ENCODE results near the gene MRE11. TPM values are rescaled to one million over a fixed set of nuclear protein-coding genes. Genes with fewer than 3 reads are reported as not detected.

The MRE11 gene
- total RNA-seq, 1 donor from 2014 or later = 14.1 TPM

DNA sequence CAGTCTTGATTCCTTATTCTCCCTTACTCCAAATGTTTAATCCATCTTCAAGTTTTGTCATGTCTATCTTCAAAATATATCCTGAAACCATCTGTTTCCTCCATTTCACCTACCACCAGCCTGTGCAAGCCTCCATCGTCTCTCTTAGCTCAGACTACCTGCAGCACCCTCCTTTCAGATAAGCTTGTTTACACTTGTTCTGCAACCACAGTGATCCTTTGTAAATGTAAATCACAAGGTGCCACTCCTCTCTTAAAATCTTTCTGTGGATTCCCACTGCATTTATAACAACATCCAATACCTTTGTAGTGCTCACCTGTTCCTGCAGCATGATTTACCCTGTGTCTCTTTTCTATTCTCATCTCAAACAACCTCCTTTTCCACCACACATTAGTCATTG, 60.6 kb downstream of the MRE11 start:
- TF ChIP-seq EZH2 (IDR thresholded peaks at IDR 0.05; ENCODE audit: insufficient read depth, low read length) = no peak
- TF ChIP-seq, protein P1, sequence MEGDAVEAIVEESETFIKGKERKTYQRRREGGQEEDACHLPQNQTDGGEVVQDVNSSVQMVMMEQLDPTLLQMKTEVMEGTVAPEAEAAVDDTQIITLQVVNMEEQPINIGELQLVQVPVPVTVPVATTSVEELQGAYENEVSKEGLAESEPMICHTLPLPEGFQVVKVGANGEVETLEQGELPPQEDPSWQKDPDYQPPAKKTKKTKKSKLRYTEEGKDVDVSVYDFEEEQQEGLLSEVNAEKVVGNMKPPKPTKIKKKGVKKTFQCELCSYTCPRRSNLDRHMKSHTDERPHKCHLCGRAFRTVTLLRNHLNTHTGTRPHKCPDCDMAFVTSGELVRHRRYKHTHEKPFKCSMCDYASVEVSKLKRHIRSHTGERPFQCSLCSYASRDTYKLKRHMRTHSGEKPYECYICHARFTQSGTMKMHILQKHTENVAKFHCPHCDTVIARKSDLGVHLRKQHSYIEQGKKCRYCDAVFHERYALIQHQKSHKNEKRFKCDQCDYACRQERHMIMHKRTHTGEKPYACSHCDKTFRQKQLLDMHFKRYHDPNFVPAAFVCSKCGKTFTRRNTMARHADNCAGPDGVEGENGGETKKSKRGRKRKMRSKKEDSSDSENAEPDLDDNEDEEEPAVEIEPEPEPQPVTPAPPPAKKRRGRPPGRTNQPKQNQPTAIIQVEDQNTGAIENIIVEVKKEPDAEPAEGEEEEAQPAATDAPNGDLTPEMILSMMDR (IDR thresholded peaks at IDR 0.05; ENCODE audit: insufficient read depth, low read depth, low read length) = no peak
- FAIRE-seq (no peak), DNase-seq (ENCODE audit: low read depth) (no peak)
- Histone ChIP-seq H3K4me1 (ENCODE audit: insufficient read depth, low read length) (no peaks in the 10 kb centered on the region), H3K9me3 (ENCODE audit: insufficient read depth, low read depth, low read length) (no peaks in the 10 kb centered on the region), H3K79me2 (ENCODE audit: insufficient read depth, low read length) (no peaks in the 10 kb centered on the region), H3K27ac (ENCODE audit: low read depth, low read length) (no peak overlapping the region), H3K36me3 (ENCODE audit: insufficient read depth, low read length) (peaks cover 3% of the 10 kb centered on the region), H2AFZ (ENCODE audit: low read depth, low read length) (no peak overlapping the region), H3K4me2 (ENCODE audit: low read length) (no peak overlapping the region), H3K9ac (ENCODE audit: low read length) (no peak overlapping the region), H3K27me3 (ENCODE audit: insufficient read depth, low read length) (no peaks in the 10 kb centered on the region), H3K4me3 (ENCODE audit: insufficient read depth, low read depth, low read length) (no peak overlapping the region), H4K20me1 (ENCODE audit: insufficient read depth, low read length) (no peaks in the 10 kb centered on the region)
- Mint-ChIP-seq H3K4me1 (ENCODE audit: low read depth, unreplicated experiment) (no peaks in the 10 kb centered on the region), H3K9me3 (ENCODE audit: unreplicated experiment) (peaks cover 2% of the 10 kb centered on the region), H3K27ac (ENCODE audit: unreplicated experiment) (no peak overlapping the region), H3K4me3 (ENCODE audit: unreplicated experiment) (no peak overlapping the region), H3K27me3 (ENCODE audit: low read depth, unreplicated experiment) (no peaks in the 10 kb centered on the region), H3K36me3 (ENCODE audit: low read depth, unreplicated experiment) (peaks cover 12% of the 10 kb centered on the region)

GRCh38 chr11:94424662-94425061, 69.0 kb downstream of the MRE11 start:
- Mint-ChIP-seq H3K27ac (ENCODE audit: unreplicated experiment) (no peak overlapping the region), H3K9me3 (ENCODE audit: unreplicated experiment) (peaks cover 4% of the 10 kb centered on the region), H3K4me1 (ENCODE audit: low read depth, unreplicated experiment) (no peaks in the 10 kb centered on the region), H3K4me3 (ENCODE audit: unreplicated experiment) (no peak overlapping the region), H3K27me3 (ENCODE audit: low read depth, unreplicated experiment) (no peaks in the 10 kb centered on the region), H3K36me3 (ENCODE audit: low read depth, unreplicated experiment) (peaks cover 31% of the 10 kb centered on the region)
- H3K4me3 ChIP-seq (ENCODE audit: insufficient read depth, low read depth, low read length) = no peak overlapping the region
- no peaks in the 10 kb centered on the region for H3K79me2 ChIP-seq (ENCODE audit: insufficient read depth, low read length)
- no peak for TF ChIP-seq EZH2 (IDR thresholded peaks at IDR 0.05; ENCODE audit: insufficient read depth, low read length)
- TF ChIP-seq, protein P1 (IDR thresholded peaks at IDR 0.05; ENCODE audit: insufficient read depth, low read depth, low read length) = no peak
- no peak overlapping the region for H3K27ac ChIP-seq (ENCODE audit: low read depth, low read length)
- FAIRE-seq = no peak
- peak; percentile 12 for DNase-seq (ENCODE audit: low read depth)
- H3K9ac ChIP-seq (ENCODE audit: low read length) = no peak overlapping the region
- H4K20me1 ChIP-seq (ENCODE audit: insufficient read depth, low read length) = no peaks in the 10 kb centered on the region
- no peaks in the 10 kb centered on the region for H3K36me3 ChIP-seq (ENCODE audit: insufficient read depth, low read length)
- no peaks in the 10 kb centered on the region for H3K27me3 ChIP-seq (ENCODE audit: insufficient read depth, low read length)
- H3K9me3 ChIP-seq (ENCODE audit: insufficient read depth, low read depth, low read length) = no peaks in the 10 kb centered on the region
- no peaks in the 10 kb centered on the region for H3K4me1 ChIP-seq (ENCODE audit: insufficient read depth, low read length)
- H2AFZ ChIP-seq (ENCODE audit: low read depth, low read length) = no peak overlapping the region
- H3K4me2 ChIP-seq (ENCODE audit: low read length) = no peak overlapping the region

GRCh38 chr11:94424011-94424410, 69.6 kb downstream of the MRE11 start:
- DNase-seq (ENCODE audit: low read depth) = no peak
- Mint-ChIP-seq H3K36me3 (ENCODE audit: low read depth, unreplicated experiment) (peaks cover 31% of the 10 kb centered on the region), H3K27ac (ENCODE audit: unreplicated experiment) (no peak overlapping the region), H3K27me3 (ENCODE audit: low read depth, unreplicated experiment) (no peaks in the 10 kb centered on the region), H3K9me3 (ENCODE audit: unreplicated experiment) (peaks cover 4% of the 10 kb centered on the region), H3K4me1 (ENCODE audit: low read depth, unreplicated experiment) (no peaks in the 10 kb centered on the region), H3K4me3 (ENCODE audit: unreplicated experiment) (no peak overlapping the region)
- H3K9me3 ChIP-seq (ENCODE audit: insufficient read depth, low read depth, low read length) = no peaks in the 10 kb centered on the region
- H3K9ac ChIP-seq (ENCODE audit: low read length) = no peak overlapping the region
- FAIRE-seq = no peak
- TF ChIP-seq, protein P1 (IDR thresholded peaks at IDR 0.05; ENCODE audit: insufficient read depth, low read depth, low read length) = no peak
- no peak for TF ChIP-seq EZH2 (IDR thresholded peaks at IDR 0.05; ENCODE audit: insufficient read depth, low read length)
- H3K27ac ChIP-seq (ENCODE audit: low read depth, low read length) = no peak overlapping the region
- H3K4me3 ChIP-seq (ENCODE audit: insufficient read depth, low read depth, low read length) = no peak overlapping the region
- no peaks in the 10 kb centered on the region for H3K36me3 ChIP-seq (ENCODE audit: insufficient read depth, low read length)
- H4K20me1 ChIP-seq (ENCODE audit: insufficient read depth, low read length) = no peaks in the 10 kb centered on the region
- no peak overlapping the region for H2AFZ ChIP-seq (ENCODE audit: low read depth, low read length)
- H3K4me1 ChIP-seq (ENCODE audit: insufficient read depth, low read length) = no peaks in the 10 kb centered on the region
- no peaks in the 10 kb centered on the region for H3K79me2 ChIP-seq (ENCODE audit: insufficient read depth, low read length)
- no peaks in the 10 kb centered on the region for H3K27me3 ChIP-seq (ENCODE audit: insufficient read depth, low read length)
- H3K4me2 ChIP-seq (ENCODE audit: low read length) = no peak overlapping the region
